Measurements from ENCODE around the gene THSD7A.

THSD7A gene

DNA sequence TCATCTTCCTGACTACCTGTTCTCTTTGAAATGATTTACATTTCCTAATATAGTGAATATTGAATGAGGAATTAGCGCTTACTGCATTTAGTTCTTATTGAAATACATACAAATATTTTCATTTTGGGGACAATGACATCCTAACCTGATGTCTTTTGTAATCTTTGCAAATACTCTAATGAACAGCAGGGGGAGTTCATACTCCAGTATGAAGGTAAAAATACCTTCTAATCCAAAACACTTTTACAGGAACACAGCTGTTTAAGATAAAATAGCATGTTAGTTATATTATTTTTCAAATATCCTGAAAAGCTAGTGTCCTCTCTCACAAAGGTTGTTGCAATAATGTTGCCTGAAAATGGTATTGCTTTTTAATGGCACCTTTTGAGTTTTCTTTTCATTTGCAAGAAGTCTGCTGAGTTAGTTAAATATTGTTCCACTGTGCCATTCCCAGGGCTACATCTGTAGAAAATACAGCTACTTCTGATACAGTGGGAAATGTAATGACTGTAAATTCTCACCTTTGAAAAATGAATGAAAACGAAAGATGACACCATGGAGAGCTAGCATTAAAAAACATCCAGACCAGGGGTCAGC, 458.4 kb downstream of the THSD7A start:
- TF ChIP-seq CTCF (IDR thresholded peaks at IDR 0.05; ENCODE audit: extremely low read depth, missing control alignments): no peak
- DNase-seq (ENCODE audit: low spot score): no peak

DNA sequence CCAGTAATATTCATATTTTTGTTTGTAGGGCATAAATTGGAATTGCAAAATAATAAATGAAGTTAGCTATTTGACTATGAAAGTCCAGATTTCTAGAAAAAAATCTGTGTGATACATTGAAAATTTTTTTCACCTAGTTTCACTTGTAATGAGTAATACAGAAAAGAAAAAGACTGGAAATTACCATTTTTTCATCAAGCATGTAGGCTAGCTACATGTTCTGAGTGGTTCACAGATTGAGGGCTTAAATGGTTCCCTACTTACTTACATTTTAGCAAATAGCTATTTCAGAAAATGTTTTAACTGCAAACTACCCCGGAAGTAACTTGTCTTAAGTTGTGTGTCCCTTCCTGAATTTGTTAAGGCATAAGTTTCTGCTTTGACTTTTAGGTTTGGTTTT, 462.3 kb downstream of the THSD7A start:
- DNase-seq (ENCODE audit: low spot score): no peak
- TF ChIP-seq CTCF (IDR thresholded peaks at IDR 0.05; ENCODE audit: extremely low read depth, missing control alignments): no peak

DNA sequence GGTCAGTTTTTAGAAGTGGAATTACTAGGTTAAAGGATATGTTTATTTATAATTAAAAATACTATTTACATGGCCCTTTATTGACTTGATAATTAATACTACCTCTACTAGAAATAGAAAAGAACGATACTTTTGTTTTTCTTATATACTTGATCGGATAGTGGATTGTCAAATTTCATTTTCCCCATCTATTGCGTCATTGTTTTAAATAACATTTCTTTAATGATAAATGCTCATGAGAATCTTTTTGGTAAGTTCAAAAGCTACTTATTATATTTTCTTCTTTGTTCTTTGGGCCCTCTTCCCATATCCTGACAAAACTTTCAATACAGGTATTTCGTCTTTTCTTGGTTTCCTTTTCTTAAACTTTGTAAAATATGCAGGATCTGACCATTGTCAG, 465.9 kb downstream of the THSD7A start:
- no peak for DNase-seq (ENCODE audit: low spot score)
- no peak for TF ChIP-seq CTCF (IDR thresholded peaks at IDR 0.05; ENCODE audit: extremely low read depth, missing control alignments)

DNA sequence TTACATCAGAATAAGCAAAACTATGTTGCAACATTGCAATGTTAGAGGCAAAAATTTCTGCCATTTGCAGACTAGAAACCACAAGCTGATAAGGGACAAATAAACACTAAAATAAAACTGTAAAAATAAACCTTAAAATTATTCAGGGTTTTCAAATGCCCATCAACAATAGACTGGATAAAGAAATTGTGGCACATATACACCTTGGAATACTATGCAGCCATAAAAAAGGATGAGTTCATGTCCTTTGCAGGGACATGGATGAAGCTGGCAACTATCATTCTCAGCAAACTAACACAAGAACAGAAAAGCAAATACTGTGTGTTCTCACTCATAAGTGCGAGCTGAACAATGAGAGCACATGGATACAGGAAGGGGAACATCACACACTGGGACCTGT, 473.4 kb downstream of the THSD7A start:
- no peak for DNase-seq (ENCODE audit: low spot score)
- no peak for TF ChIP-seq CTCF (IDR thresholded peaks at IDR 0.05; ENCODE audit: extremely low read depth, missing control alignments)

DNA sequence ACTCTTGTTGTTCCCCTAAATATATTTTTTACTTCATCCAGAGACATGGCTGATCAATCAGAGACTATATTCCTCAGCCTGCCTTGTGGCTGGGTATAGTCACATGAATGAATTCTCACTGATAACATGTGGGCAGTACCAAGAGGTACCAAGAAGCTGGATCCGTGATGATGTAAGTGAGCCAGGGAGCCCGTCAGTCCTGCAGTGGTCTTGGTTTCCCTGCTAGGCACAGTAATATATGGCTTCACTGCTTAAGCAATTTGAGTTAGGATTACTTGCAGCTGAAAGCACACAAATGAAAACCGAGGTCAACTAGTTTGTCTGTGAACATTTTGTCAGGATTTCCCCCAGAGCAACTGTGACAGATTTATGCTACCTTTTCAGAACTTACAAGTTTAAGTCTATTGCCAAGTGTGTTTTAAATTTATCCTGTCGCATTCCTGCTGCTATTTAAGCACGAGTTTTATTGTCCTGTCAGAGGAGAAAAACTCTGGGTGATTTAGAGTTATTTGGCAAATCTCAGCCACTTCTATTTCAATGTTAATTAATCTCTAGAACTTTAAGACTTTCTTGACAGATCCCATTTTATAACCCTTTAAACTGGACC, 476.5 kb downstream of the THSD7A start:
- TF ChIP-seq CTCF (IDR thresholded peaks at IDR 0.05; ENCODE audit: extremely low read depth, missing control alignments): no peak
- DNase-seq (ENCODE audit: low spot score): no peak

GRCh38 chr7:11346302-11346701, 485.7 kb downstream of the THSD7A start:
- TF ChIP-seq CTCF (IDR thresholded peaks at IDR 0.05; ENCODE audit: extremely low read depth, missing control alignments): no peak
- DNase-seq (ENCODE audit: low spot score): no peak

- no peak for DNase-seq (ENCODE audit: low spot score)
- no peak for TF ChIP-seq CTCF (IDR thresholded peaks at IDR 0.05; ENCODE audit: extremely low read depth, missing control alignments)
Measured at GRCh38 chr7:11345621-11346020, 486.4 kb downstream of the THSD7A start.

All from GM20000 (cell line).